ENCODE measurements around the gene ZDHHC14.
"Not testable (repeated sequence)": the region's sequence is repeated elsewhere in the genome, so short reads cannot be mapped to it uniquely, and the experiment has no call there.

Gene ZDHHC14

DNA sequence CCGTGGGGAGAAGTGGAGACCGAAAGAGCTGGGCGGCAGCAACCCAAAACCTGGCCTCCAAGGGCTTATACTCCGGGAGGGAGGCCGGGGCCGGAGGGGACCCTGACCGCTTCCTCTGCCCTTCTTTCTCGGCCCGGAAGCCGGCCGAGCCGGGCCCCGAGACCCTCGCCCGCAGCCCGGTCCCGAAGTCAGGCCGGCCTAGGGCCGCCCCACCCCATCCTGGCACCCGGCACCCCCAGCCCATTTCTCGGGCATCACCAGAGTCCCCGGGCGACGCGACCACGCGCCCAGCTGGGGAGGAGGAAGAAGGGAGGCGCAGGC is 572 bp upstream of the ZDHHC14 start:
- no peak for DNase-seq (ENCODE audit: low read depth, low spot score)

DNA sequence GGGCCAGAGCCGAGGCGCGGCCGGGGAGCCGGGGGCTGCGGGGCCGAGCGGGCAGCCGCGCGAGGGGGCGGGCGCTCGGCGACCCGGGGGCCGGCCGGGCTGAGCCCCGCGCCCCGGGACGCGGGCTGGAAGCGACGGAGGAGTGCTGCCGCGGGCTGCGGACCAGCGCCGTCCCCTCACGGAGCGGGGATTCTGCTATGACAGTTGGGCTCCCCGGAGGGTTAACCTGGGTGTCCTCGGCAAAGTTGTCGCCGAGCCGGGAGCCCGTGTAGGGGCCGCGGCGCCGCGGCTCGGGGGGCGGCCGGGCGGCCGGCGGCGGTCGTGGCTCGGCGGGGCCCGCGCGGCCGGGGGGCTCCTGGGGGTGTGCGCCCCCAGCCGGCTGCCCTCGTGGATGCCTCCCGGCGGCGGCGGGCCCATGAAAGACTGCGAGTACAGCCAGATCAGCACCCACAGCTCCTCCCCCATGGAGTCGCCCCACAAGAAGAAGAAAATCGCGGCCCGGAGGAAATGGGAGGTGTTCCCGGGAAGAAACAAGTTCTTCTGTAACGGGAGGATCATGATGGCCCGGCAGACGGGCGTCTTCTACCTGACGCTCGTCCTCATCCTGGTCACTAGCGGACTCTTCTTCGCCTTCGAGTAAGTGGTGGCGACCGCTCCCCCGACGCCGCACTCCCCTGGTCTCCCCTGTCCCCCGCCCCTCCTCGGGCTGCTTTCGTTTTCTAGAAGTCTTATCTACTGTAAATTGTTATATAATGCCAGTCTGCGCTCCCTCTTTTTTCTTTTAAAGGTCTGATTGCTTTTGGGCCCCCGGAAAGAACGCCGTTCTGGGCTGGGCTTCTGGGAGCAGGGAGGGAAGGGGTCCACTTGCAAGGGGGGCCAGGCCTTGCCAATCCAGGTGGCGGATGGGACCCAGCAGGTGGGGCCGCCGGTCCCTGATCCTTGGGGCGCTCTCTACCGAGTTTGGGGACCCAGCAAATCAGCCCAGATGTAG is 936 bp downstream of the ZDHHC14 start:
- peak; percentile 79 for DNase-seq (ENCODE audit: low read depth, low spot score)

DNA sequence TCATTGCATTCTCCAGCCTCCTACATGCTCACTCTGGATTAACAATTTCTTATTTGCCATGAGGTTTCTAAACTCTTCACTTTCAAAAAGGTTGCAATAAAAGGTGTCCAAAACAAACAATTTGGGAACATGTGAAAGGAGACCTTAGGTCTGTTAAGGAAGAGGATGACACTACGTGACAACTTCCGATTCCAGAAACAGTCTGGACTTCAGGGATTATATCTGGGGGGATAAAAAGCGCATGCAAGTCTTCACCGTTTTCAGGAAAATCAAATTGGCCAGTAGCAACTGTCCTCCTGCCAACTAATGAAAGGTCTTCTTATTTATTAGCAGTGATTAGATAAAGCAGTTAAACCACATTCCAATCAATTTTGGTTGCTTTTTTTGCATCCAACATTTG is 1.8 kb downstream of the ZDHHC14 start:
- no peak for DNase-seq (ENCODE audit: low read depth, low spot score)

- DNase-seq (ENCODE audit: low read depth, low spot score) = no peak
Measured at GRCh38 chr6:157383471-157383870, 2.5 kb downstream of the ZDHHC14 start.

GRCh38 chr6:157384962-157385361 is 4.0 kb downstream of the ZDHHC14 start:
- DNase-seq (ENCODE audit: low read depth, low spot score) = not testable (repeated sequence)

DNA sequence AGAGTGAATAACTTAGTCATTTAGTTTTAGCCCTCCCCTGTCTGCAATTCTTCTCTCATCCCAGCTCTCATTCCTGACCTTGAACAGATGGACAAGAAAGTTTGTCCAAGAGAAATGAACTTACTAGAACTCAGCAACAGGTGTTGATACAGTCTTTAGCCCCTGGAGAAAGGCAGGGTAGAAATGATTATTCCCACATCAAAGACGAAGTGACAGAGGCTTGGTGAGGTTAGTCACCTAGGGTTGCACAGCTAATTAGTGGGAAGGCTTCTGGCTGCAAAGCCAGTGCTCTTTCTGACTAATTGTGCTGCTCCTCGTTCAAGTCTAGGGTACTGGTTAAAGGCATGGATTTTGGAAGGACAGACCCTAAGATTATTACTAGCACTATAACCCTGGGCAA is 4.5 kb downstream of the ZDHHC14 start:
- peak; percentile 41 for DNase-seq (ENCODE audit: low read depth, low spot score)

DNA sequence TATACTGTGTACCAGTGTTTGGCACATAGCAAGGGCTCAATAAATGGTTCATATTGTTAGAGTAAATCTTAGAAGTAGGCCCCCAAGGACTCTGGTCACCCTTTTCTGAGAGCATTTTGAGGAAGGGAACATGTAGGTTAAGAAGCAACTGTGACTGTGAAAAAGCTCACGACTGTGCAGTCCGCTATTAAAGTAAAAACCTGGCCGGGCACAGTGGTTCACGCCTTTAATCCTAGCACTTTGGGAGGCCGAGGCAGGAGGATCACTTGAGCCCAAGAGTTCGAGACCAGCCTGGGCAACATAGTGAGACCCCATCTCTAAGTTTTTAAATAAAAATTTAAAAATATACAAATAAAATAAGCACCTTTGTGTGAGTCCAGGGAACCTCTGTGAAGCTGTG is 5.0 kb downstream of the ZDHHC14 start:
- no peak for DNase-seq (ENCODE audit: low read depth, low spot score)

- DNase-seq (ENCODE audit: low read depth, low spot score) = no peak
Measured at GRCh38 chr6:157386454-157386853, 5.5 kb downstream of the ZDHHC14 start.

DNA sequence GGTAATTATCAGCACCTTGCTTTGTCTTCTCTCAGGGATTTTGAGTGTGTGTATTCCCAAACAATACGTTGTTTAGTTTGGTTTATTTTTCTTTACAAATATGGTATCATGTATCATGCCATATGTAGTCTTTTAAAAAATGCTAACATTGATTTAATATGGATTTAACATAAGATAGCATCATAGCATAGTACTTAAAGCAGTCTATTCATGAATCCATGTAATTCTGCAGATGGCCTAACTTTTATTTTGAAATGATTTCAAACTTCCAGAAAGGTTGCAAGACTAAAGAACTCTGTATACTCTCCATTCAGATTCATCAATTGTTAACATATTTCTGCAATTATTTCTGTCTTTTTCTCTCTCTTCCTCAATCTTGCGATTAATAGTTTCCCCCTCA is 7.9 kb downstream of the ZDHHC14 start:
- no peak for DNase-seq (ENCODE audit: low read depth, low spot score)

- no peak for DNase-seq (ENCODE audit: low read depth, low spot score)
Measured at GRCh38 chr6:157390273-157391060, 9.5 kb downstream of the ZDHHC14 start.

- DNase-seq (ENCODE audit: low read depth, low spot score) = peak; percentile 41
Measured at GRCh38 chr6:157392927-157393668, 12.1 kb downstream of the ZDHHC14 start.

DNA sequence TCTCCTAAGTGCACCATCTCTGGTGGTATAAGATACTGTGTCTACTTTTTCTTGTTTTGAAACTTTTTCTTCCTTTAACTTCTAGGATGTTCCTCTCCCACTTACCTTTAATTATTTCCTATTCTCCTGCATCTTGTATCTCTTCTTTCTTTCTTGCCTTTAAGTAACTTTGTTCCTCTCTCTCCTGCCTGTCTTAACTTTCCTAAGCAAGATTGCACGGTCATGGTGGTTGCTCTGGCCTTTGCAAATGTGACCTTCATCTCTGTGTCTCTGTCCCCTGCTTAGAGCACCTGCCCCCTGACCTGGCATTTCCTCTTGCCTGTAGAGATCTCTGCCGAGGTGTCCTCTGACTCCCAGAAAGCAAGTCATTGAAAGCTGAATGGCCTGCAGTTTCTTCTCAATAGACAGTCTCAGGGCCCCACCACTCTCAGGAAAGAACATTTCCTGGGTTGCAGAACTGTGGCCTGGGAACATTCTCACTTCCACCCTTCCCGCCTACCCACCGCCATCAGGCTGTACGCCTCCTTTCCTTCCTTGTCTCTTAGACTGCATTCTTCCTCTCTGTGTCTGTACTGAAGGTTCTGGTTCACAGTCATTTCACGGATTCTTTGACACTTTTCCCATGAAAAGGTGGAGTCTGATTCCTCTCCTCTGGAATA is 12.8 kb downstream of the ZDHHC14 start:
- no peak for DNase-seq (ENCODE audit: low read depth, low spot score)

GRCh38 chr6:157395199-157395598 is 14.2 kb downstream of the ZDHHC14 start:
- DNase-seq (ENCODE audit: low read depth, low spot score) = not testable (repeated sequence)

GRCh38 chr6:157396026-157396425 is 15.0 kb downstream of the ZDHHC14 start:
- DNase-seq (ENCODE audit: low read depth, low spot score) = no peak

DNA sequence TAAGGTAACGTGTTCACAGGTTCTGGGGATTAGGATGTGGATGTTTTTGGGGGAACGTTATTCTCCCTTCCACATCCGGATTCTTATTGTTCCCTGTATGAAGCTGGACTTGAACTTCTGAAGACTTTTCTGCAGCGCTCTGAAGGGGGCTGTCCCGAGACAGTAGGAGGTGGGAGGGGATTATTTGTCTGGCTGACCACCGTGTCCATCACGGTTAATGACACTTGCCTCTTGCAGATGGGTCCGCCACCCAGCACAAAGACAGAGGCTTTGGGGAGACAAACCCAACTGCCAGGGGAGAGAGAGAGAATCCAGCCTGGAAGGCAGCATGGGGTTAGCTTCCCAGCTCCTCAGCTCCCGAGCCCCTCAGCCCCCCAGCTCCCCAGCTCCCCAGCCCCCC is 16.7 kb downstream of the ZDHHC14 start:
- no peak for DNase-seq (ENCODE audit: low read depth, low spot score)

DNA sequence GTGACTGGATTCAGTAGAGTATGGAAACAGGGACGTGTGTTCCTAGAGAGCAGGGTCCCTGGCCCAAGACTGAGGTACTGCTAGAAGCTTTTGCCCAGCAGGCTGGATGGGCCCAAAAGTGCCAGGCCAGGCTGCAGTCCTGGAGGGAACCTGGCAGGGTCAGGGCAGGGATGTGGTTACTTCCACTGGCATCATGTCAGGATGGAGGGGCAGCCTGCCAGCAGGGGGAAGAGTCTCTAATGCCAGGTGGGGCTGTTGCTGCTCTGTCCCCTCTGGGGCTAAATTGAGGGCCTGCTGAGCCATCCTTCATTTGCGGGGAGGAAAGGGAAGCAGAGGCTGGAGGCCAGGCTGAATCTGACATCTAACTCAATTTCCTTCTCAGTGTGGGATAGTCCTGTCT is 17.2 kb downstream of the ZDHHC14 start:
- DNase-seq (ENCODE audit: low read depth, low spot score) = no peak

- no peak for DNase-seq (ENCODE audit: low read depth, low spot score)
Measured at GRCh38 chr6:157400676-157401075, 19.7 kb downstream of the ZDHHC14 start.

DNA sequence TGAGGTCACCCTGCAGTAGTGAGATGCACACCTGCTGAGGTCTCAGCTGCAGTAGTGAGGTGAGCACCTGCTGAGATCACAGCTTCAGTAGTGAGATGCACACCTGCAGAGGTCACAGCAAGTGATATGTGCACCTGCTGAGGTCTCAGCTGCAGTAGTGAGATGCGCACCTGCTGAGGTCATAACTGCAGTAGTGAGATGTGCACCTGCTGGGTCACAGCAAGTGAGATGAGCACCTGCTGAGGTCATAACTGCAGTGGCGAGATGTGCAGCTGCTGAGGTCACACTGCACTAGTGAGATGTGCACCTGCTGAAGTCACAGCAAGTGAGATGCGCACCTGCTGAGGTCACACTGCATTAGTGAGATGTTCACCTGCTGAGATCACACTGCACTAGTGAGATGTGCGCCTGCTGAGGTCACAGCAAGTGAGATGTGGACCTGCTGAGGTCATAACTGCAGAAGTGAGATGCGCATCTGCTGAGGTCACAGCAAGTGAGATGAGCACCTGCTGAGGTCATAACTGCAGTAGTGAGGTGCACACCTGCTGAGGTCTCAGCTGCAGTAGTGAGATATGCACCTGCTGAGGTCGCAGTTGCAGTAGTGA is 20.8 kb downstream of the ZDHHC14 start:
- DNase-seq (ENCODE audit: low read depth, low spot score) = no peak

DNA sequence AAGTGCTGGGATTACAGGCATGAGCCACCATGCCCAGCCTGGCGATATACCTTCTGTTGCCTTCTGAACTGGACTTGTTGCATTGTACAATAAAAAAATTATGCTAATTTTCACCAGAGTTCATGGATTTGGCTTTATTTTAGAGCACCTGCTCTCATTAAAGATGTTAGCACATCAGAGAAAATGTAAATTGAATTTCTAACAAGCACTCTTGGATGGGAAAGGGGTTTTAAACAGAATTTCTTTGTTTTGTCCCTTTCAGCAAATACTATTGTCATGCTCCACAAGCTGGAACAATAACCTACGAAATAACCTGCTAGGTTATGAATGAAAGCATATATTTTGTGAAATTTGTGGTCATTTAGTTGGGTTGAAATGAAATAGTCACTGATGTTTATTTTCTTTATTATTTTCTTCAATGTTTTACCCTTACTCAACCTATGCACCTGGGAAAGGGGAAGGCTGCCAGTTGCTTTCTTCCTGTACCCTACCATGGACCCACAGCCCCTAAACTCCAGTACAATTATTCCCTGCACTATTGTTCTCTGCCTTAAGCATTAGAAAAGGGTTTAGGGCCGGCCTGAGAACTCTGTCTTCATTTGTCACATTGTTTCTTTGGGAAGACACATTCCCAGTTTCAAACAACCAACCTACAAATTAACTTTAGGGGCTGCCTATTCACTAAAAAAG is 22.2 kb downstream of the ZDHHC14 start:
- DNase-seq (ENCODE audit: low read depth, low spot score) = no peak

- no peak for DNase-seq (ENCODE audit: low read depth, low spot score)
Measured at GRCh38 chr6:157403686-157404051, 22.7 kb downstream of the ZDHHC14 start.

- peak; percentile 56 for DNase-seq (ENCODE audit: low read depth, low spot score)
Measured at GRCh38 chr6:157405986-157406385, 25.0 kb downstream of the ZDHHC14 start.

Data from astrocyte of the hippocampus (primary cell).